CD4-positive, alpha-beta T cell treated with Interleukin-17A for 1 hour (primary cell): ENCODE measurements around the gene EEF1AKMT4.

Source experiments
- DNase-seq: peaks from one replicate; pipeline ENCODE4 v3.0.0-alpha.2; 2020

Gene EEF1AKMT4

GRCh38 chr3:184305577-184305976, 56.1 kb downstream of the EEF1AKMT4 start:
- peak; percentile 22 for DNase-seq

GRCh38 chr3:184306341-184306972, 57.0 kb downstream of the EEF1AKMT4 start:
- DNase-seq: no peak

GRCh38 chr3:184307915-184308314, 58.4 kb downstream of the EEF1AKMT4 start:
- no peak for DNase-seq
